ENCODE results near the gene PTPRK.

The PTPRK gene

GRCh38 chr6:128410584-128410983, 109.8 kb downstream of the PTPRK start:
- no peak overlapping the region for H3K4me3 ChIP-seq (ENCODE audit: control insufficient read depth, low read depth, low read length)
- no peak for DNase-seq (ENCODE audit: low read depth)
- TF ChIP-seq, protein P1, sequence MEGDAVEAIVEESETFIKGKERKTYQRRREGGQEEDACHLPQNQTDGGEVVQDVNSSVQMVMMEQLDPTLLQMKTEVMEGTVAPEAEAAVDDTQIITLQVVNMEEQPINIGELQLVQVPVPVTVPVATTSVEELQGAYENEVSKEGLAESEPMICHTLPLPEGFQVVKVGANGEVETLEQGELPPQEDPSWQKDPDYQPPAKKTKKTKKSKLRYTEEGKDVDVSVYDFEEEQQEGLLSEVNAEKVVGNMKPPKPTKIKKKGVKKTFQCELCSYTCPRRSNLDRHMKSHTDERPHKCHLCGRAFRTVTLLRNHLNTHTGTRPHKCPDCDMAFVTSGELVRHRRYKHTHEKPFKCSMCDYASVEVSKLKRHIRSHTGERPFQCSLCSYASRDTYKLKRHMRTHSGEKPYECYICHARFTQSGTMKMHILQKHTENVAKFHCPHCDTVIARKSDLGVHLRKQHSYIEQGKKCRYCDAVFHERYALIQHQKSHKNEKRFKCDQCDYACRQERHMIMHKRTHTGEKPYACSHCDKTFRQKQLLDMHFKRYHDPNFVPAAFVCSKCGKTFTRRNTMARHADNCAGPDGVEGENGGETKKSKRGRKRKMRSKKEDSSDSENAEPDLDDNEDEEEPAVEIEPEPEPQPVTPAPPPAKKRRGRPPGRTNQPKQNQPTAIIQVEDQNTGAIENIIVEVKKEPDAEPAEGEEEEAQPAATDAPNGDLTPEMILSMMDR (IDR thresholded peaks at IDR 0.05; ENCODE audit: control insufficient read depth, insufficient read depth, low read depth, low read length, missing control alignments), result no peak

GRCh38 chr6:128409003-128409402, 111.4 kb downstream of the PTPRK start:
- no peak for DNase-seq (ENCODE audit: low read depth)
- TF ChIP-seq, protein P1 (IDR thresholded peaks at IDR 0.05; ENCODE audit: control insufficient read depth, insufficient read depth, low read depth, low read length, missing control alignments), result no peak
- H3K4me3 ChIP-seq (ENCODE audit: control insufficient read depth, low read depth, low read length), result no peak overlapping the region

DNA sequence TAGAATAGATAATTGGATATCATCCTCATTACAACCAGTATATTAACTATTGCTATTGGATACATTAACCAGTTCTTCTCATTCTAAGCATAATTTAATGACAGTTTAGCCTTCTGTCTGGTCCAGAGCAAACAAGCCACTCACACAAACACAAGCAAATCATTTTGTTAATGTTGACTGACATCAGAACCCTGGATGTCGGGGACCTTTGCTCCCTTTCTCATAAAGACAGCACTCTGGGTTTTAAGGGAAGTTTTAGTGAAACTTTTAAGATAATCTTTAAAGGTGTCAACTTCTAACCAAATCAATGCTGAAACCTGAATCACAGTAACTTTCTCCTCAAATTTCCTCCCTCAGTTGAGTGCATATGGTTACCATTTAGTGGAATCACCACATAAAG, 113.9 kb downstream of the PTPRK start:
- no peak for DNase-seq (ENCODE audit: low read depth)

GRCh38 chr6:128403618-128404444, 116.6 kb downstream of the PTPRK start:
- DNase-seq (ENCODE audit: low read depth), result no peak
- TF ChIP-seq, protein P1 (IDR thresholded peaks at IDR 0.05; ENCODE audit: control insufficient read depth, insufficient read depth, low read depth, low read length, missing control alignments), result no peak
- H3K4me3 ChIP-seq (ENCODE audit: control insufficient read depth, low read depth, low read length), result no peak overlapping the region

More for the DNA sequence above, 113.9 kb downstream of the PTPRK start:
- no peak overlapping the region for H3K4me3 ChIP-seq (ENCODE audit: control insufficient read depth, low read depth, low read length)
- TF ChIP-seq, protein P1 (IDR thresholded peaks at IDR 0.05; ENCODE audit: control insufficient read depth, insufficient read depth, low read depth, low read length, missing control alignments), result no peak

DNA sequence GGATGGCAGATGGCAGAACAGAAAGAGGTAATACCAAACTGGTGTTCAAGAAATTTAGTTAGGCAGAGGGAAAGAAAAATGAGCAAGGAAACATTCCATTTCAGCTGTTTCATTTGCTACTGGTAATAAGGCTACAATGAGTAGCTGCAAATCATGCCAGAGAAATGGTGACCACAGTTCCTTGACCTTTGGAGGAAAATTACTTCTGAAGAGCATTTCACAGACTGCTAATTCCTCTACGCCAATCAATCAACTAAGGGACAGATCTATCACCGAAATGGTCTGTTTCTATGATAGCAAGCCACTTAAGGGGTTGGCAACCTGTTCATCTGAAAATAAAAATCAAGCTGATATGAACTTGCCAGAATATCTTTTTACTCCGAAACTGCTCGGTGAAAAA, 119.5 kb downstream of the PTPRK start:
- no peak for DNase-seq (ENCODE audit: low read depth)
- TF ChIP-seq, protein P1 (IDR thresholded peaks at IDR 0.05; ENCODE audit: control insufficient read depth, insufficient read depth, low read depth, low read length, missing control alignments), result no peak
- H3K4me3 ChIP-seq (ENCODE audit: control insufficient read depth, low read depth, low read length), result no peak overlapping the region

- TF ChIP-seq, protein P1 (IDR thresholded peaks at IDR 0.05; ENCODE audit: control insufficient read depth, insufficient read depth, low read depth, low read length, missing control alignments), result no peak
- DNase-seq (ENCODE audit: low read depth), result no peak
- H3K4me3 ChIP-seq (ENCODE audit: control insufficient read depth, low read depth, low read length), result no peak overlapping the region
These were observed 122.4 kb downstream of the PTPRK start for GRCh38 chr6:128397996-128398395.
